ENCODE results near the gene PRR23E.

The PRR23E gene

GRCh38 chr3:127226457-127226856 is 33.5 kb downstream of the PRR23E start:
- Histone ChIP-seq H3K36me3 (ENCODE audit: control insufficient read depth, low read depth, low read length) (no peaks in the 10 kb centered on the region), H3K27me3 (ENCODE audit: control insufficient read depth, insufficient read depth, low read length) (no peaks in the 10 kb centered on the region), H3K9ac (ENCODE audit: low read length) (no peak overlapping the region), H3K27ac (ENCODE audit: low read length) (no peak overlapping the region), H3K4me1 (ENCODE audit: control insufficient read depth, low read depth, low read length) (no peaks in the 10 kb centered on the region), H3K9me3 (ENCODE audit: control insufficient read depth, low read depth, low read length) (no peaks in the 10 kb centered on the region), H3K4me3 (ENCODE audit: low read length) (no peak overlapping the region)

DNA sequence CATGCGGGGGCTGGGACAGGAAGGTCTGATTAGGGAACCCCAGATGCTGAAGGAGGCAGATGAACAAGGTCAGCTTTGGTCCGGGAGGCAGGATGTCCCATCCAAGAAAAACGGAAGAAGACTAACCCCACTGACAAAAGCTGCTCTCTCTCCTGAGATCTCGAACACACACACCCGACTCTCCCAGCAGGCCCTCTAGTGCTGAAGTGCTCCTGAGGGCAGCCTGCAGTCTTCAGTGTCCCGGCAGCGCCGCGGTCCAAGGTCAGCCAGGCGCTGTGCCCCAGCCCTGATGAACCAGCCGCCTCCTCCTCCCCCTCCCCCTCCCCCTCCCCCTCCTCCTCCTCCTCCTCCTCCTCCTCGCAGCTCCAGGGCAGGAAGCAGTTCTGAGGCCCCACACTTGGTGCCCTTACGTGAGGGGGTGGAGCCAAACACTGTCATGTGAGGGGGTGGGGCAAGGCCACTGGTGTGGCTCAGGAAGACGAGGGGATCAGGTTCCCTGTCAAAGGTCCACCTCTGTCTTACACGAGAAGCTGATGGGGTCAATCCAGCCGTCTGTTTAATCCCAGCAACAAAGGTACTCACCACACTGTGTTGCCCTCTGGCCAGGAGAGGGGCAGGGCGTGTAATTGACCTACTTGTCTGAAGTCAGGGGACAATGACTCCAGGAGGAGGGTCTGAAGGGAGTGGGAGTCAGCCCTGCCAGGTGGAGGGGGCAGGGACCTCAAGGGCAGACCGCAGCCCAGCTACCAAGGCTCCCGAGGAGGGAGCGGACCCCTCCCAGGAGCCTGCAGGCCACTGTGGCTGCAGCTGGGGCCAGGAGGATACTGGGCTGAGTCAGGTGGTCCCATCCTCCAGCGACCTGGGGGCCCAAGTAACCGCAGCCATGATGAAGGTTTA is 34.3 kb downstream of the PRR23E start:
- Histone ChIP-seq H3K36me3 (ENCODE audit: control insufficient read depth, low read depth, low read length) (no peaks in the 10 kb centered on the region), H3K4me3 (ENCODE audit: low read length) (no peak overlapping the region)

DNA sequence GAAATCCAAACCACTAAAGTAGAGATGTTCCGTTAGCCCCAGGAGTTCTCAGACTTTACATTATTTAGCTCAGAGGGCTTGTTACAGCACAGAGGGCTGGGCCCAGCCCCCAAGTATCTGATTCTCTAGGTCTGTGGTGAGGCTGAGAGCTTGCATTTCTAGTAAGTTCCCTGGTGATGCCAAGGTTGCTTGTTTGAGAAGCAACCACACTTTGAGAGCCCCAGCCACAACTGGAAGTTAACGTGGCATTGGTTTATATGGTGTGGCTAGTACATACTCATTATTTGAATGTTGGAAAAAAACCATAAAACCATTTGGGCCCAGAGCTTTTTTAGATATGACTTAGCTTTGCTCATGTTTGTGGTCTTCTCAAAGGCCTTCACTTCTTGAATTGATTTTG is 35.9 kb downstream of the PRR23E start:
- H3K27ac ChIP-seq (ENCODE audit: low read length) = no peak overlapping the region
- no peaks in the 10 kb centered on the region for H3K27me3 ChIP-seq (ENCODE audit: control insufficient read depth, insufficient read depth, low read length)
- no peaks in the 10 kb centered on the region for H3K4me1 ChIP-seq (ENCODE audit: control insufficient read depth, low read depth, low read length)
- no peak overlapping the region for H3K9ac ChIP-seq (ENCODE audit: low read length)
- H3K9me3 ChIP-seq (ENCODE audit: control insufficient read depth, low read depth, low read length) = no peaks in the 10 kb centered on the region
- no peaks in the 10 kb centered on the region for H3K36me3 ChIP-seq (ENCODE audit: control insufficient read depth, low read depth, low read length)
- no peak overlapping the region for H3K4me3 ChIP-seq (ENCODE audit: low read length)

More for the DNA sequence above, 34.3 kb downstream of the PRR23E start:
- Histone ChIP-seq H3K9ac (ENCODE audit: low read length) (no peak overlapping the region), H3K9me3 (ENCODE audit: control insufficient read depth, low read depth, low read length) (no peaks in the 10 kb centered on the region), H3K27me3 (ENCODE audit: control insufficient read depth, insufficient read depth, low read length) (no peaks in the 10 kb centered on the region), H3K4me1 (ENCODE audit: control insufficient read depth, low read depth, low read length) (no peaks in the 10 kb centered on the region), H3K27ac (ENCODE audit: low read length) (no peak overlapping the region)

DNA sequence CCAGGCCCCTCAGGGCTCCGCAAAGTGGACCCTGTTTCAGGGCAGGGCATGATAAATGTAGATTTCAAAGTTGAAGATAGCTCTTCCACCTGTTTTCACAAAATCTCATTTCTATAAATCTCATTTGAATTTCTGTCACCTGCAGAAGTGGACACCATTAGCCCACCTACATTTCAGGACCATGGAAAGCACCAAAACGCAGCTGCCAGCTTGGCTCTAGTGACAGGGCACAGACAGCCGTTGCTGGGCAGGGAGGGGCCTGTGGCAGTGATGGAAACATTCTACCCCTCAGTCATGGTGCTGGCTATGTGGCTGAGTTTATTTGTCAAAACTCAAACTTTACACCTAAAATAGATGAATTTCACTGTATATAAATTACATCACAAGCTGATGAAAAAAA is 40.4 kb downstream of the PRR23E start:
- H3K27ac ChIP-seq (ENCODE audit: low read length) = no peak overlapping the region
- no peak overlapping the region for H3K4me3 ChIP-seq (ENCODE audit: low read length)
- no peak overlapping the region for H3K9ac ChIP-seq (ENCODE audit: low read length)
- H3K36me3 ChIP-seq (ENCODE audit: control insufficient read depth, low read depth, low read length) = no peaks in the 10 kb centered on the region
- no peaks in the 10 kb centered on the region for H3K27me3 ChIP-seq (ENCODE audit: control insufficient read depth, insufficient read depth, low read length)
- H3K4me1 ChIP-seq (ENCODE audit: control insufficient read depth, low read depth, low read length) = no peaks in the 10 kb centered on the region
- H3K9me3 ChIP-seq (ENCODE audit: control insufficient read depth, low read depth, low read length) = no peaks in the 10 kb centered on the region

DNA sequence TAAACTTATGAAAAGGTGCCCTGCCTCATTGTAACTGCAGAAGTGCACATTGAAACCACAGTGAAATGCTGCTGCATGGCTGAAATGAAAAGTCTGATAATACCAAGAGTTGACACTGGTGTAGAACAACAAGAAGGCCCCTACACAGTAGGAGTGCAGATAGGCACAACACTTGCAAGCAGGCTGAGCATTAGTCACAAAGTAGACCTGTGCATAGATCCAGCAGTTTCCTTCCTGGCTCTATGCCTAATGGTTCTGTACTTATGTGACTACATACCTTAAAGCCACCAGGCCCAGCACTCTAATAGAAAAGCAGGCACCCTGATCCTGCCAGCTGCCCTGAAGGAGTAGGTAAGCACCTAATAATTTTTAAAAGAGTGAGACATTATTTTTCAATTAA is 41.8 kb downstream of the PRR23E start:
- Histone ChIP-seq H3K36me3 (ENCODE audit: control insufficient read depth, low read depth, low read length) (no peaks in the 10 kb centered on the region), H3K4me3 (ENCODE audit: low read length) (no peak overlapping the region), H3K4me1 (ENCODE audit: control insufficient read depth, low read depth, low read length) (no peaks in the 10 kb centered on the region), H3K27ac (ENCODE audit: low read length) (no peak overlapping the region), H3K9me3 (ENCODE audit: control insufficient read depth, low read depth, low read length) (no peaks in the 10 kb centered on the region), H3K9ac (ENCODE audit: low read length) (no peak overlapping the region), H3K27me3 (ENCODE audit: control insufficient read depth, insufficient read depth, low read length) (no peaks in the 10 kb centered on the region)

GRCh38 chr3:127235706-127236105 is 42.8 kb downstream of the PRR23E start:
- H3K9me3 ChIP-seq (ENCODE audit: control insufficient read depth, low read depth, low read length) = no peaks in the 10 kb centered on the region
- no peak overlapping the region for H3K9ac ChIP-seq (ENCODE audit: low read length)
- H3K27ac ChIP-seq (ENCODE audit: low read length) = no peak overlapping the region

DNA sequence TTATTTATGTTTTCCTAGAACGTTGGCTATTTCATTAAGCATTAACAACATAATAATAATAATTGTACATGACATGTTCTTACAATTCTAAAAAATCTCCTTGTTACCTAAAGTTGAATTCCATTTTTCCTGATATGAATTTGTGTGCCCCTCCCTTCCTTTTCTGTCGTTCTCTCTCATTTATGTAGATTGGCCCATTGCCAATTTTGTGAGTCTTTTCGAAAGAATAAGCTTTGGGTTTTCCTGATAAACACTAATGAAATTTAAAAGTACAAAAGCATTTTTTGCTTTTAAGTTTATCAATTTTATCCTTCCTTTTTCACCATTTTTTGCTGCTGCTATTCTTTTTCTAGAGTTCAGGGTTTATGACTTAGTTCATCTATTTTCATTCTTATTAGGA is 44.9 kb downstream of the PRR23E start:
- H3K4me1 ChIP-seq (ENCODE audit: control insufficient read depth, low read depth, low read length) = no peaks in the 10 kb centered on the region
- H3K36me3 ChIP-seq (ENCODE audit: control insufficient read depth, low read depth, low read length) = no peaks in the 10 kb centered on the region
- no peak overlapping the region for H3K9ac ChIP-seq (ENCODE audit: low read length)
- H3K9me3 ChIP-seq (ENCODE audit: control insufficient read depth, low read depth, low read length) = no peaks in the 10 kb centered on the region
- H3K4me3 ChIP-seq (ENCODE audit: low read length) = no peak overlapping the region
- H3K27ac ChIP-seq (ENCODE audit: low read length) = no peak overlapping the region
- H3K27me3 ChIP-seq (ENCODE audit: control insufficient read depth, insufficient read depth, low read length) = no peaks in the 10 kb centered on the region

More at GRCh38 chr3:127235706-127236105, 42.8 kb downstream of the PRR23E start:
- Histone ChIP-seq H3K4me1 (ENCODE audit: control insufficient read depth, low read depth, low read length) (no peaks in the 10 kb centered on the region), H3K27me3 (ENCODE audit: control insufficient read depth, insufficient read depth, low read length) (no peaks in the 10 kb centered on the region), H3K36me3 (ENCODE audit: control insufficient read depth, low read depth, low read length) (no peaks in the 10 kb centered on the region), H3K4me3 (ENCODE audit: low read length) (no peak overlapping the region)

DNA sequence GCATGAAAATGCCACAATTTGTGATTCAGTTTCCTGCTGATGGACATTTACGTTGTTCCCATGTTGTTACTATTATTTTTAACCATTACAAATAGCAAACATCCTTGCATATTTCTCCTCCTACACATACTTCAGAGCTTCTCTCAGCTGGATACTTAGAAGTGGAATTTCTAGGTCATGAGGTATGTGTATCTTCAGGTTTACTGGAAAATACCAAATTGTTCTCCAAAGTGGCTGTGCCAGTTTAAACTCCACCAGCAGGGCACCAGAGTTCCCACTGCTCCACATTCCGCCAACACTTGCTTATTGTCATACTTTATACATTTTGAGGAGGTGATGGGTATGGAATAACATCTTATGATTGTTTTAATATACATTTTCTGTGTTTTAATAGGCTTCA is 45.7 kb downstream of the PRR23E start:
- H3K9me3 ChIP-seq (ENCODE audit: control insufficient read depth, low read depth, low read length) = no peaks in the 10 kb centered on the region
- no peaks in the 10 kb centered on the region for H3K4me1 ChIP-seq (ENCODE audit: control insufficient read depth, low read depth, low read length)
- no peaks in the 10 kb centered on the region for H3K36me3 ChIP-seq (ENCODE audit: control insufficient read depth, low read depth, low read length)
- no peak overlapping the region for H3K9ac ChIP-seq (ENCODE audit: low read length)
- H3K4me3 ChIP-seq (ENCODE audit: low read length) = no peak overlapping the region
- no peaks in the 10 kb centered on the region for H3K27me3 ChIP-seq (ENCODE audit: control insufficient read depth, insufficient read depth, low read length)
- no peak overlapping the region for H3K27ac ChIP-seq (ENCODE audit: low read length)

GRCh38 chr3:127247292-127247691 is 54.4 kb downstream of the PRR23E start:
- Histone ChIP-seq H3K27ac (ENCODE audit: low read length) (no peak overlapping the region), H3K27me3 (ENCODE audit: control insufficient read depth, insufficient read depth, low read length) (no peaks in the 10 kb centered on the region), H3K4me3 (ENCODE audit: low read length) (no peak overlapping the region), H3K9me3 (ENCODE audit: control insufficient read depth, low read depth, low read length) (peaks cover 41% of the 10 kb centered on the region), H3K36me3 (ENCODE audit: control insufficient read depth, low read depth, low read length) (no peaks in the 10 kb centered on the region), H3K4me1 (ENCODE audit: control insufficient read depth, low read depth, low read length) (no peaks in the 10 kb centered on the region), H3K9ac (ENCODE audit: low read length) (no peak overlapping the region)
